ENCODE data around the gene MYOF.
"Not testable (repeated sequence)": the region's sequence is repeated elsewhere in the genome, so short reads cannot be mapped to it uniquely, and the experiment has no call there.

The MYOF gene

GRCh38 chr10:93386631-93387369, 95.3 kb downstream of the MYOF start:
- DNase-seq = peak; percentile 21

- no peak for DNase-seq
These were observed 96.8 kb downstream of the MYOF start for GRCh38 chr10:93385345-93385744.

GRCh38 chr10:93384006-93384405, 98.1 kb downstream of the MYOF start:
- no peak for DNase-seq

- no peak for DNase-seq
These were observed 98.6 kb downstream of the MYOF start for GRCh38 chr10:93383562-93383981.

GRCh38 chr10:93379731-93380575, 102.2 kb downstream of the MYOF start:
- DNase-seq = peak; percentile 72

GRCh38 chr10:93378997-93379730, 103.0 kb downstream of the MYOF start:
- DNase-seq = peak; percentile 54

- DNase-seq = no peak
These were observed 104.1 kb downstream of the MYOF start for GRCh38 chr10:93378039-93378438.

GRCh38 chr10:93376372-93377293, 105.5 kb downstream of the MYOF start:
- peak; percentile 36 for DNase-seq

- no peak for DNase-seq
These were observed 111.2 kb downstream of the MYOF start for GRCh38 chr10:93370961-93371360.

- no peak for DNase-seq
These were observed 112.5 kb downstream of the MYOF start for GRCh38 chr10:93369588-93370164.

- no peak for DNase-seq
These were observed 113.9 kb downstream of the MYOF start for GRCh38 chr10:93368210-93368609.

GRCh38 chr10:93367664-93368063, 114.5 kb downstream of the MYOF start:
- no peak for DNase-seq

- no peak for DNase-seq
These were observed 117.2 kb downstream of the MYOF start for GRCh38 chr10:93364966-93365365.

GRCh38 chr10:93363891-93364648, 118.1 kb downstream of the MYOF start:
- DNase-seq = no peak

GRCh38 chr10:93358398-93358797, 123.7 kb downstream of the MYOF start:
- not testable (repeated sequence) for DNase-seq

GRCh38 chr10:93357680-93358079, 124.5 kb downstream of the MYOF start:
- peak; percentile 23 for DNase-seq

- DNase-seq = no peak
These were observed 125.6 kb downstream of the MYOF start for GRCh38 chr10:93356516-93356915.

GRCh38 chr10:93352638-93353383, 129.3 kb downstream of the MYOF start:
- no peak for DNase-seq

- no peak for DNase-seq
These were observed 135.4 kb downstream of the MYOF start for GRCh38 chr10:93346694-93347093.

- no peak for DNase-seq
These were observed 136.0 kb downstream of the MYOF start for GRCh38 chr10:93346108-93346507.
